ENCODE measurements around the gene BLMH. TPM values are rescaled to one million over a fixed set of nuclear protein-coding genes. Genes with fewer than 3 reads are reported as not detected.

Gene BLMH
- total RNA-seq, 1 experiment from 2014 or later = 51.2 TPM

DNA sequence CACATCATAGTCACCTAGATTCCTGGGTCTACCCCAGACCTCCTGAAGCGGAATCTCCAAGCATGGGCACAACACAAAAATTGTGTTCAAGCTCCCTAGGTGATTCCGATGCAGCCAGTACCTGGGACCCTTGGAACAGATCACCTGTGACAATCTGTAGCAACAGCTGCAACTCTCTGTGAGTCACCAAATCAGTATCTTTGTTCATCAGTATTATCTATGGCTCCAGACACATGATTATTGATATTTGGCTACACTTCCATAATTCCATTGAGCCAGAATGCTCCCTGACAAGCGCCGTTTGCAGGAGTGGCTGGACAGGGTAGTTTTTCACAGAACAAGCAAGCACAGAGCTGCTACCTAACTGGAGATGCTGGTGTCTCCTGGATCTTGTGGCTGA lies 72.4 kb downstream of the BLMH start (continued):
- TF ChIP-seq POLR2A (IDR thresholded peaks at IDR 0.05; ENCODE audit: borderline replicate concordance, extremely low read depth, insufficient read depth, insufficient read length) = no peak

DNA sequence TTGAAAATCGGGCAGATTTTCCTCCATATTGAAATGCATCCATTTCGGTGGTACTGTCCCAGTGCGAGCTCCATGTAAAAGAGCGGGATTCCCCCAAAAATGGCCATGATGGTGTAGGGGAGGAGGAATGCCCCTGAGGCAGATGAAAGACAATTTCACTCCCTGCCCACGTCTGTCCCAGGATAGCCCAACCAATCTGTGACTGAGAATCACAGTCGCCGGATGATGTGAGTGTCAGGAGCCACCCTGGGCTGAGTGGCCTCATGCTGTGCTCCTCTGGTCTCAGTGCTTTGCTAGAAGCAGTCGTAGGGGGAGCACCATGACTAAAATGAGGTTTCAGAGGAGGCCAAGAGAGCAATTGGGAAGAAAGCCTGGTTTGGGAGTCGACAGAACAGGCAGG lies 72.9 kb downstream of the BLMH start:
- Histone ChIP-seq H3K9me2 (ENCODE audit: insufficient read depth) (no peaks in the 10 kb centered on the region), H3K36me3 (ENCODE audit: control insufficient read depth in 1 of 2, insufficient read depth in 2 of 2, low read length in 2 of 2) (no peaks in the 10 kb centered on the region), H3K79me2 (ENCODE audit: insufficient read depth, low read length) (no peaks in the 10 kb centered on the region), H3K4me2 (ENCODE audit: low read length) (no peak overlapping the region), H2AFZ (ENCODE audit: low read depth, low read length, poor library complexity, severe bottlenecking) (no peak overlapping the region), H3K27me3 (ENCODE audit: insufficient read depth, low read length) (no peaks in the 10 kb centered on the region), H4K20me1 (ENCODE audit: insufficient read depth) (no peaks in the 10 kb centered on the region), H3K4me1 (ENCODE audit: control insufficient read depth in 1 of 2, insufficient read depth in 2 of 2, low read length in 2 of 2) (peaks cover 0 to 9% of the 10 kb centered on the region in 2 experiments; a peak in 1 of 4 replicates), H3K27ac (ENCODE audit: low read depth, low read length) (no peak overlapping the region), H3K9me3 (ENCODE audit: control insufficient read depth in 1 of 2, insufficient read depth in 1 of 2, low read depth in 1 of 2, low read length in 2 of 2) (no peaks in the 10 kb centered on the region), H3K4me3 (replicated peaks in 1 of 2; ENCODE audit: low read depth in 1 of 2, low read length in 2 of 2) (no peak overlapping the region), H3K9ac (ENCODE audit: low read length) (no peak overlapping the region)
- ChIA-PET RAD21 (ENCODE audit: low non-redundant PET in 1 of 2, low total read pairs in 2 of 2, uncharacterized antibody in 2 of 2, unreplicated experiment in 2 of 2) (no interaction called here), CTCF (no interaction called here), POLR2A (no interaction called here)
- no TSS peak for BruUV-seq (replicated peaks)
- ATAC-seq = no peak
- TF ChIP-seq FOSL1 (IDR thresholded peaks at IDR 0.05; ENCODE audit: low read depth) (no peak), ELF1 (IDR thresholded peaks at IDR 0.05; ENCODE audit: borderline replicate concordance, low read depth) (no peak), CEBPB (IDR thresholded peaks at IDR 0.05; ENCODE audit: low read depth) (no peak), POLR2AphosphoS5 (IDR thresholded peaks at IDR 0.05; ENCODE audit: low read depth, low read length) (no peak), SIN3A (IDR thresholded peaks at IDR 0.05; ENCODE audit: low read depth) (no peak), POLR2A (IDR thresholded peaks at IDR 0.05; ENCODE audit: borderline replicate concordance, extremely low read depth, insufficient read depth, insufficient read length) (no peak), YY1 (IDR thresholded peaks at IDR 0.05; ENCODE audit: extremely low read depth, insufficient replicate concordance, low read depth, low read length) (no peak), EGR1 (IDR thresholded peaks at IDR 0.05; ENCODE audit: low read depth) (no peak), RAD21 (IDR thresholded peaks at IDR 0.05; ENCODE audit: low read depth) (no peak), CBX3 (IDR thresholded peaks at IDR 0.05; ENCODE audit: low read depth) (no peak), ZNF274 (IDR thresholded peaks at IDR 0.05; ENCODE audit: low read depth, low read length) (no peak)
- TF ChIP-seq, protein P1, sequence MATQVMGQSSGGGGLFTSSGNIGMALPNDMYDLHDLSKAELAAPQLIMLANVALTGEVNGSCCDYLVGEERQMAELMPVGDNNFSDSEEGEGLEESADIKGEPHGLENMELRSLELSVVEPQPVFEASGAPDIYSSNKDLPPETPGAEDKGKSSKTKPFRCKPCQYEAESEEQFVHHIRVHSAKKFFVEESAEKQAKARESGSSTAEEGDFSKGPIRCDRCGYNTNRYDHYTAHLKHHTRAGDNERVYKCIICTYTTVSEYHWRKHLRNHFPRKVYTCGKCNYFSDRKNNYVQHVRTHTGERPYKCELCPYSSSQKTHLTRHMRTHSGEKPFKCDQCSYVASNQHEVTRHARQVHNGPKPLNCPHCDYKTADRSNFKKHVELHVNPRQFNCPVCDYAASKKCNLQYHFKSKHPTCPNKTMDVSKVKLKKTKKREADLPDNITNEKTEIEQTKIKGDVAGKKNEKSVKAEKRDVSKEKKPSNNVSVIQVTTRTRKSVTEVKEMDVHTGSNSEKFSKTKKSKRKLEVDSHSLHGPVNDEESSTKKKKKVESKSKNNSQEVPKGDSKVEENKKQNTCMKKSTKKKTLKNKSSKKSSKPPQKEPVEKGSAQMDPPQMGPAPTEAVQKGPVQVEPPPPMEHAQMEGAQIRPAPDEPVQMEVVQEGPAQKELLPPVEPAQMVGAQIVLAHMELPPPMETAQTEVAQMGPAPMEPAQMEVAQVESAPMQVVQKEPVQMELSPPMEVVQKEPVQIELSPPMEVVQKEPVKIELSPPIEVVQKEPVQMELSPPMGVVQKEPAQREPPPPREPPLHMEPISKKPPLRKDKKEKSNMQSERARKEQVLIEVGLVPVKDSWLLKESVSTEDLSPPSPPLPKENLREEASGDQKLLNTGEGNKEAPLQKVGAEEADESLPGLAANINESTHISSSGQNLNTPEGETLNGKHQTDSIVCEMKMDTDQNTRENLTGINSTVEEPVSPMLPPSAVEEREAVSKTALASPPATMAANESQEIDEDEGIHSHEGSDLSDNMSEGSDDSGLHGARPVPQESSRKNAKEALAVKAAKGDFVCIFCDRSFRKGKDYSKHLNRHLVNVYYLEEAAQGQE (IDR thresholded peaks at IDR 0.05; ENCODE audit: low read depth) = no peak
- intact Hi-C loops (cut with micrococcal nuclease) = no loop called here
- no peak for DNase-seq (ENCODE audit: low read depth, low spot score)
